HepG2 (cell line): ENCODE results near the gene GUCA1A. TPM values are rescaled to one million over a fixed set of nuclear protein-coding genes. Genes with fewer than 3 reads are reported as not detected.

ENCODE experiments used
- ATM ChIP-seq: fragments of 450-650 bp; IDR thresholded peaks from 2 replicates; pipeline ENCODE4 v1.7.1; 2017; ENCODE audit warnings: mild to moderate bottlenecking, borderline replicate concordance
- CREM ChIP-seq, 2 experiments: sonication (generic) in 1 of 2; formaldehyde crosslinking in 1 of 2; IDR thresholded peaks; 2 replicates each; pipeline versions ENCODE4 v1.4.0 to v1.6.1; 2016 to 2020; ENCODE audit warnings: antibody characterized with exemption in 1 of 2, mild to moderate bottlenecking in 1 of 2, missing genetic modification reagents in 1 of 2
- EED ChIP-seq: sonication (generic); formaldehyde crosslinking; IDR thresholded peaks from 2 replicates; pipeline ENCODE4 v1.5.0; 2020; ENCODE audit warnings: mild to moderate bottlenecking, missing genetic modification reagents
- ELF3 ChIP-seq: IDR thresholded peaks from 2 replicates; pipeline ENCODE4 v1.6.1; 2016; ENCODE audit warnings: missing genetic modification reagents, missing compliant biosample characterization
- FOXK1 ChIP-seq: sonication (generic); formaldehyde crosslinking; IDR thresholded peaks from 2 replicates; pipeline ENCODE4 v1.4.0; 2020; ENCODE audit warnings: low read depth, missing genetic modification reagents, borderline replicate concordance
- FOXP4 ChIP-seq: sonication (generic); formaldehyde crosslinking; IDR thresholded peaks from 2 replicates; pipeline ENCODE4 v1.4.0; 2020; ENCODE audit warnings: missing genetic modification reagents
- GLI4 ChIP-seq: sonication (generic); formaldehyde crosslinking; IDR thresholded peaks from 2 replicates; pipeline ENCODE4 v1.5.1; 2020; ENCODE audit warnings: missing genetic modification reagents, mild to moderate bottlenecking, moderate library complexity, borderline replicate concordance
- GPN1 ChIP-seq: sonication (generic); formaldehyde crosslinking; IDR thresholded peaks from 2 replicates; pipeline ENCODE4 v1.5.1; 2020; ENCODE audit warnings: missing genetic modification reagents, borderline replicate concordance
- HNF4A ChIP-seq: sonication (generic); formaldehyde crosslinking; IDR thresholded peaks from 2 replicates; pipeline ENCODE4 v1.4.0; 2020; ENCODE audit warnings: missing genetic modification reagents
- KDM2A ChIP-seq: sonication (generic); formaldehyde crosslinking; IDR thresholded peaks from 2 replicates; pipeline ENCODE4 v1.4.0; 2020; ENCODE audit warnings: low read depth, missing genetic modification reagents, borderline replicate concordance
- KDM5B ChIP-seq: sonication (generic); formaldehyde crosslinking; IDR thresholded peaks from 2 replicates; pipeline ENCODE4 v1.4.0; 2020; ENCODE audit warnings: missing genetic modification reagents, mild to moderate bottlenecking, borderline replicate concordance
- MED8 ChIP-seq: sonication (generic); formaldehyde crosslinking; IDR thresholded peaks from 2 replicates; pipeline ENCODE4 v1.8.1; 2023; ENCODE audit warnings: mild to moderate bottlenecking, missing genetic modification reagents; ENCODE audit not compliant: insufficient replicate concordance
- PAX8 ChIP-seq: sonication (generic); formaldehyde crosslinking; IDR thresholded peaks from 2 replicates; pipeline ENCODE4 v1.8.0; 2022; ENCODE audit warnings: mild to moderate bottlenecking, missing genetic modification reagents, borderline replicate concordance
- SKI ChIP-seq: fragments of 450-650 bp; IDR thresholded peaks from one replicate; pipeline ENCODE4 v1.6.1; 2018; ENCODE audit warnings: mild to moderate bottlenecking; ENCODE audit not compliant: partially characterized antibody
- SNAI1 ChIP-seq: sonication (generic); formaldehyde crosslinking; IDR thresholded peaks from 2 replicates; pipeline ENCODE4 v1.5.0; 2020; ENCODE audit warnings: mild to moderate bottlenecking, missing genetic modification reagents, borderline replicate concordance
- SP140L ChIP-seq: sonication (generic); formaldehyde crosslinking; IDR thresholded peaks from 2 replicates; pipeline ENCODE4 v1.4.0; 2020; ENCODE audit warnings: missing genetic modification reagents, borderline replicate concordance
- TARDBP ChIP-seq: sonication (generic); formaldehyde crosslinking; IDR thresholded peaks from 2 replicates; pipeline ENCODE4 v1.8.0; 2022; ENCODE audit warnings: mild to moderate bottlenecking, missing genetic modification reagents
- TBP ChIP-seq: sonication (generic); formaldehyde crosslinking; IDR thresholded peaks from 2 replicates; pipeline ENCODE4 v1.5.0; 2020; ENCODE audit warnings: missing genetic modification reagents
- ZNF18 ChIP-seq: sonication (generic); formaldehyde crosslinking; IDR thresholded peaks from 2 replicates; pipeline ENCODE4 v1.8.0; 2022; ENCODE audit warnings: mild to moderate bottlenecking, missing genetic modification reagents; ENCODE audit not compliant: insufficient replicate concordance
- ZNF264 ChIP-seq: sonication (generic); formaldehyde crosslinking; IDR thresholded peaks from 2 replicates; pipeline ENCODE4 v1.4.0; 2020; ENCODE audit warnings: missing genetic modification reagents
- ZNF383 ChIP-seq: sonication (generic); formaldehyde crosslinking; IDR thresholded peaks from 2 replicates; pipeline ENCODE4 v1.4.0; 2020; ENCODE audit warnings: missing genetic modification reagents, mild to moderate bottlenecking, borderline replicate concordance
- ZNF691 ChIP-seq: sonication (generic); formaldehyde crosslinking; IDR thresholded peaks from 2 replicates; pipeline ENCODE4 v1.4.0; 2020; ENCODE audit warnings: missing genetic modification reagents, low read depth, mild to moderate bottlenecking, borderline replicate concordance
- ZNF703 ChIP-seq: sonication (generic); formaldehyde crosslinking; IDR thresholded peaks from 2 replicates; pipeline ENCODE4 v1.5.1; 2020; ENCODE audit warnings: missing genetic modification reagents, mild to moderate bottlenecking, moderate library complexity, borderline replicate concordance
- ZNF720 ChIP-seq: sonication (generic); formaldehyde crosslinking; IDR thresholded peaks from 2 replicates; pipeline ENCODE4 v1.4.0; 2020; ENCODE audit warnings: missing genetic modification reagents
- ZNF883 ChIP-seq: sonication (generic); formaldehyde crosslinking; IDR thresholded peaks from 2 replicates; pipeline ENCODE4 v1.5.1; 2020; ENCODE audit warnings: mild to moderate bottlenecking, missing genetic modification reagents; ENCODE audit errors: not compliant biosample characterization
- ZSCAN12 ChIP-seq: sonication (generic); formaldehyde crosslinking; IDR thresholded peaks from 2 replicates; pipeline ENCODE4 v1.9.0; 2021; ENCODE audit warnings: mild to moderate bottlenecking, missing genetic modification reagents
- polyA plus RNA-seq, 8 experiments: library from polyadenylated mRNA; depleted of rRNA in 3 of 8; stranded (reverse) in 7 of 8; unstranded in 1 of 8; fragments of >200 nt; fragmentation: Illumina TruSeq in 4 of 8; extraction: Trizol in 4 of 8; gene quantifications; 2 replicates each; pipeline versions ENCODE4 v1.2.1 to v1.2.3, GENCODE V29; 2011 to 2016; ENCODE audit warnings: low read depth in 4 of 8, missing spikeins in 1 of 8, mixed read lengths in 1 of 8; ENCODE audit not compliant: insufficient read depth in 1 of 8
- total RNA-seq, 5 experiments: library from RNA; depleted of rRNA; stranded (reverse); fragments of >200 nt; fragmentation: Illumina TruSeq; extraction: Trizol; gene quantifications; 2 replicates each; pipeline ENCODE4 v1.2.3, GENCODE V29; 2016; ENCODE audit warnings: low read depth in 1 of 5

GUCA1A gene
- total and polyA plus RNA-seq, 2 of the 13 experiments (the other 11 are each of a cell fraction or from before 2014, with no cell fraction given) = not detected

GRCh38 chr6:42217519-42218367, 44.6 kb downstream of the GUCA1A start, which contains the start of gene MRPS10 (continued):
- TF ChIP-seq ZNF691 = peak; percentile 69; the same call in 1 of the 2 replicates
- TF ChIP-seq PAX8 (CRISPR knock-in tag) = no peak
- TF ChIP-seq TARDBP (CRISPR knock-in tag) = peak; percentile 76
- peak; percentile 97 for TF ChIP-seq FOXK1 (CRISPR knock-in tag)
- peak; percentile 81; the same call in 1 of the 2 replicates for TF ChIP-seq SP140L (CRISPR knock-in tag)
- peak; percentile 81 for TF ChIP-seq MED8 (CRISPR knock-in tag)
- peak; percentile 48; the same call in 1 of the 2 replicates for TF ChIP-seq HNF4A (CRISPR knock-in tag)
- TF ChIP-seq ZSCAN12 (CRISPR knock-in tag) = no peak; the same call in 1 of the 2 replicates
- TF ChIP-seq ELF3 = peak; percentile 85
- peak; percentile 31 for TF ChIP-seq SKI
- no peak for TF ChIP-seq ATM
- peak; percentile 64 for TF ChIP-seq FOXP4 (CRISPR knock-in tag)
- no peak for TF ChIP-seq GLI4 (CRISPR knock-in tag)
- no peak for TF ChIP-seq ZNF720
- TF ChIP-seq GPN1 = no peak
- TF ChIP-seq ZNF18 (CRISPR knock-in tag) = no peak
- TF ChIP-seq ZNF883 = no peak
- no peak; the same call in 1 of the 2 replicates for TF ChIP-seq TBP (CRISPR knock-in tag)
- TF ChIP-seq KDM2A (CRISPR knock-in tag) = peak; percentile 96
- TF ChIP-seq SNAI1 (CRISPR knock-in tag) = no peak
- no peak for TF ChIP-seq EED (CRISPR knock-in tag)
- peak; percentile 11; the same call in 1 of the 2 replicates for TF ChIP-seq ZNF264 (CRISPR knock-in tag)
- TF ChIP-seq ZNF383 (CRISPR knock-in tag) = no peak
- TF ChIP-seq KDM5B (CRISPR knock-in tag) = peak; percentile 67; the same call in 1 of the 2 replicates
- no peak for TF ChIP-seq ZNF703 (CRISPR knock-in tag)
- peak; percentile 91 for TF ChIP-seq CREM (IDR thresholded peaks at IDR 0.05)
- TF ChIP-seq CREM (CRISPR knock-in tag; IDR thresholded peaks at IDR 0.05) = no peak
